Measurements from ENCODE around the gene ENAH. TPM values are rescaled to one million over a fixed set of nuclear protein-coding genes. Genes with fewer than 3 reads are reported as not detected.
"Not testable (repeated sequence)": the region's sequence is repeated elsewhere in the genome, so short reads cannot be mapped to it uniquely, and the experiment has no call there.

ENAH gene
- polyA plus RNA-seq, 1 experiment: 121 TPM

- ChIA-PET CTCF (interaction anchor here (1.1 kb wide), 2 partner anchors 246 to 295 kb away, joined by 3 read pairs; no protein-coding TSS in a partner anchor), POLR2A (no interaction called here)
- no peak for DNase-seq (ENCODE audit: low read depth, low spot score)
- Histone ChIP-seq H3K9me3 (ENCODE audit: control insufficient read depth, insufficient read depth, low read length) (no peaks in the 10 kb centered on the region), H3K4me3 (ENCODE audit: low read depth, low read length) (no peak overlapping the region), H3K27me3 (ENCODE audit: control insufficient read depth, insufficient read depth, low read length) (no peaks in the 10 kb centered on the region), H3K27ac (ENCODE audit: low read depth, low read length) (no peak overlapping the region)
- no peak for TF ChIP-seq CTCF (IDR thresholded peaks at IDR 0.05; ENCODE audit: low read depth, low read length)
Measured at GRCh38 chr1:225517221-225517620, 135.7 kb downstream of the ENAH start.

- H3K27ac ChIP-seq (ENCODE audit: low read depth, low read length): no peak overlapping the region
- no peaks in the 10 kb centered on the region for H3K27me3 ChIP-seq (ENCODE audit: control insufficient read depth, insufficient read depth, low read length)
- no peak overlapping the region for H3K4me3 ChIP-seq (ENCODE audit: low read depth, low read length)
- no peaks in the 10 kb centered on the region for H3K9me3 ChIP-seq (ENCODE audit: control insufficient read depth, insufficient read depth, low read length)
- no peak for DNase-seq (ENCODE audit: low read depth, low spot score)
- POLR2A ChIA-PET: no interaction called here
- TF ChIP-seq CTCF (IDR thresholded peaks at IDR 0.05; ENCODE audit: low read depth, low read length): no peak
- CTCF ChIA-PET: interaction anchor here (0.6 kb wide), 1 partner anchor 47 kb away, joined by 4 read pairs; no protein-coding TSS in a partner anchor
Measured at GRCh38 chr1:225514671-225515081, 138.2 kb downstream of the ENAH start.

GRCh38 chr1:225513576-225513975, 139.3 kb downstream of the ENAH start:
- H3K27me3 ChIP-seq (ENCODE audit: control insufficient read depth, insufficient read depth, low read length); POLR2A ChIA-PET; H3K27ac ChIP-seq (ENCODE audit: low read depth, low read length); H3K4me3 ChIP-seq (ENCODE audit: low read depth, low read length); CTCF ChIA-PET; DNase-seq (ENCODE audit: low read depth, low spot score); H3K9me3 ChIP-seq (ENCODE audit: control insufficient read depth, insufficient read depth, low read length): not testable (repeated sequence)

- no peak for TF ChIP-seq CTCF (IDR thresholded peaks at IDR 0.05; ENCODE audit: low read depth, low read length)
- no peak overlapping the region for H3K27ac ChIP-seq (ENCODE audit: low read depth, low read length)
- POLR2A ChIA-PET: no interaction called here
- H3K9me3 ChIP-seq (ENCODE audit: control insufficient read depth, insufficient read depth, low read length): no peaks in the 10 kb centered on the region
- DNase-seq (ENCODE audit: low read depth, low spot score): no peak
- CTCF ChIA-PET: no interaction called here
- H3K4me3 ChIP-seq (ENCODE audit: low read depth, low read length): no peak overlapping the region
- H3K27me3 ChIP-seq (ENCODE audit: control insufficient read depth, insufficient read depth, low read length): no peaks in the 10 kb centered on the region
Measured at GRCh38 chr1:225511828-225512381, 141.0 kb downstream of the ENAH start.

GRCh38 chr1:225510740-225511139, 142.2 kb downstream of the ENAH start:
- H3K4me3 ChIP-seq (ENCODE audit: low read depth, low read length); DNase-seq (ENCODE audit: low read depth, low spot score); H3K27ac ChIP-seq (ENCODE audit: low read depth, low read length); H3K9me3 ChIP-seq (ENCODE audit: control insufficient read depth, insufficient read depth, low read length); POLR2A ChIA-PET; H3K27me3 ChIP-seq (ENCODE audit: control insufficient read depth, insufficient read depth, low read length): not testable (repeated sequence)
- CTCF ChIA-PET: interaction anchor here (0.8 kb wide), 1 partner anchor 261 kb away, joined by 5 read pairs; no protein-coding TSS in a partner anchor

GRCh38 chr1:225509770-225510169, 143.2 kb downstream of the ENAH start:
- DNase-seq (ENCODE audit: low read depth, low spot score): no peak
- H3K4me3 ChIP-seq (ENCODE audit: low read depth, low read length): no peak overlapping the region
- TF ChIP-seq CTCF (IDR thresholded peaks at IDR 0.05; ENCODE audit: low read depth, low read length): no peak
- no peaks in the 10 kb centered on the region for H3K27me3 ChIP-seq (ENCODE audit: control insufficient read depth, insufficient read depth, low read length)
- no peak overlapping the region for H3K27ac ChIP-seq (ENCODE audit: low read depth, low read length)
- ChIA-PET CTCF (interaction anchor here (2.1 kb wide), 1 partner anchor 35 kb away, joined by 7 read pairs; no protein-coding TSS in a partner anchor), POLR2A (interaction anchor here (0.6 kb wide), 1 partner anchor 272 kb away, joined by 4 read pairs; no protein-coding TSS in a partner anchor)
- no peaks in the 10 kb centered on the region for H3K9me3 ChIP-seq (ENCODE audit: control insufficient read depth, insufficient read depth, low read length)

All from AG04450 (cell line).